ENCODE results near the gene PSTPIP1.

The PSTPIP1 gene

GRCh38 chr15:77004189-77004588, 9.3 kb downstream of the PSTPIP1 start:
- in situ Hi-C loops (cut with HindIII; ENCODE audit: low sequenced_read_pairs) = no loop called here
- TF ChIP-seq, protein P1, sequence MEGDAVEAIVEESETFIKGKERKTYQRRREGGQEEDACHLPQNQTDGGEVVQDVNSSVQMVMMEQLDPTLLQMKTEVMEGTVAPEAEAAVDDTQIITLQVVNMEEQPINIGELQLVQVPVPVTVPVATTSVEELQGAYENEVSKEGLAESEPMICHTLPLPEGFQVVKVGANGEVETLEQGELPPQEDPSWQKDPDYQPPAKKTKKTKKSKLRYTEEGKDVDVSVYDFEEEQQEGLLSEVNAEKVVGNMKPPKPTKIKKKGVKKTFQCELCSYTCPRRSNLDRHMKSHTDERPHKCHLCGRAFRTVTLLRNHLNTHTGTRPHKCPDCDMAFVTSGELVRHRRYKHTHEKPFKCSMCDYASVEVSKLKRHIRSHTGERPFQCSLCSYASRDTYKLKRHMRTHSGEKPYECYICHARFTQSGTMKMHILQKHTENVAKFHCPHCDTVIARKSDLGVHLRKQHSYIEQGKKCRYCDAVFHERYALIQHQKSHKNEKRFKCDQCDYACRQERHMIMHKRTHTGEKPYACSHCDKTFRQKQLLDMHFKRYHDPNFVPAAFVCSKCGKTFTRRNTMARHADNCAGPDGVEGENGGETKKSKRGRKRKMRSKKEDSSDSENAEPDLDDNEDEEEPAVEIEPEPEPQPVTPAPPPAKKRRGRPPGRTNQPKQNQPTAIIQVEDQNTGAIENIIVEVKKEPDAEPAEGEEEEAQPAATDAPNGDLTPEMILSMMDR (IDR thresholded peaks at IDR 0.05; ENCODE audit: low read depth, low read length) = no peak
- no peak for DNase-seq (ENCODE audit: low read depth, low spot score)
- no peak overlapping the region for H3K4me3 ChIP-seq (ENCODE audit: low read depth, low read length)

GRCh38 chr15:77009176-77009575, 14.2 kb downstream of the PSTPIP1 start:
- no peak overlapping the region for H3K4me3 ChIP-seq (ENCODE audit: low read depth, low read length)
- in situ Hi-C loops (cut with HindIII; ENCODE audit: low sequenced_read_pairs) = no loop called here
- no peak for DNase-seq (ENCODE audit: low read depth, low spot score)
- TF ChIP-seq, protein P1 (IDR thresholded peaks at IDR 0.05; ENCODE audit: low read depth, low read length) = no peak

- no peak for DNase-seq (ENCODE audit: low read depth, low spot score)
- TF ChIP-seq, protein P1 (IDR thresholded peaks at IDR 0.05; ENCODE audit: low read depth, low read length) = no peak
- no peak overlapping the region for H3K4me3 ChIP-seq (ENCODE audit: low read depth, low read length)
- in situ Hi-C loops (cut with HindIII; ENCODE audit: low sequenced_read_pairs) = no loop called here
Observed at GRCh38 chr15:77009646-77010311, 14.9 kb downstream of the PSTPIP1 start.

DNA sequence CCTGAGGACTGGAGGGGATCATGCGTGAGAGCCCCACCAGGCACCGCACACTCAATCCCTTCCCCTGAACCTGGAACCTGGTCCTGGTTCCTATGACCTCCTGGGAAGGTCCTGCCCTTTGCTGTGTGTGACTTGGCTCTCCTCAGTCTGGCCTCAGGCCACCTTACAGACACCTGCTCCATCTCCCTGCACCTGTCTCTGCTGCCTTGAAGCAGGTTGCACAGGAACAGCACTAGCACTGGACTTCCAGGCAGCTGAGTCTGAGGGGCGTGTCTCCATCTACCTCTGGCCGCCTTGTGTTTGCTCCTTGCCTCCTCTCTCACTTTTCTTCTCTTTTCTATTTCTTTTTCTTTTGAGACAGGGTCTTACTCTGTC, 15.4 kb downstream of the PSTPIP1 start:
- DNase-seq (ENCODE audit: low read depth, low spot score) = no peak
- in situ Hi-C loops (cut with HindIII; ENCODE audit: low sequenced_read_pairs) = no loop called here

DNA sequence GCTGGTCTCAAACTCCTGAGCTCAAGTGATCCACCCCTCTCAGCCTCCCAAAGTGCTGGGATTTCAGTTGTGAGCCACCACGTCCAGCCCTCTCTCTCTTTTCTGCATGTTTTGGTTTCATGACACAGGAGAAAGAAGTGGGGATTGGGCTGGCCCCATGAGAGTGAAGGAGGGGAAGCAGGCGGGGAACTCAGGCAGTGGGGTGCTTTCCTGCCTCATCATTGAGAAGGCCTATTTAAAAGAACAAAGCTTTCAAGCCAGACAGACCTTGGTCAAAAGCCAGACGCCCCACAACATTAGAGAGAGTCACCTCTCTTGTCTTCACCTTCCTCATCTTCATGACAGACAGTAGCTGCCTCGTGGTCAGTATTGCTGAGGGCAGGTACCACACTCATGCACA, 15.9 kb downstream of the PSTPIP1 start:
- TF ChIP-seq, protein P1 (IDR thresholded peaks at IDR 0.05; ENCODE audit: low read depth, low read length) = no peak
- in situ Hi-C loops (cut with HindIII; ENCODE audit: low sequenced_read_pairs) = no loop called here
- no peak overlapping the region for H3K4me3 ChIP-seq (ENCODE audit: low read depth, low read length)
- no peak for DNase-seq (ENCODE audit: low read depth, low spot score)

More for the DNA sequence above, 15.4 kb downstream of the PSTPIP1 start:
- TF ChIP-seq, protein P1 (IDR thresholded peaks at IDR 0.05; ENCODE audit: low read depth, low read length) = no peak
- no peak overlapping the region for H3K4me3 ChIP-seq (ENCODE audit: low read depth, low read length)

GRCh38 chr15:77012117-77012712, 17.3 kb downstream of the PSTPIP1 start:
- TF ChIP-seq, protein P1 (IDR thresholded peaks at IDR 0.05; ENCODE audit: low read depth, low read length) = no peak
- in situ Hi-C loops (cut with HindIII; ENCODE audit: low sequenced_read_pairs) = no loop called here
- H3K4me3 ChIP-seq (ENCODE audit: low read depth, low read length) = no peak overlapping the region
- no peak for DNase-seq (ENCODE audit: low read depth, low spot score)

All from astrocyte of the spinal cord (primary cell).